HEK293T (cell line): ENCODE results near the gene CHM.

Experiments
- CTCF ChIA-PET: fragments of 350-600 bp; formaldehyde crosslinking; extraction: SDS; loops from one replicate; lab custom pipeline; 2021; ENCODE audit warnings: antibody characterized with exemption, inconsistent platforms; lab: Yijun Ruan, JAX
- POLR2A ChIA-PET: fragments of 350-600 bp; formaldehyde crosslinking; extraction: SDS; loops from one replicate; lab custom pipeline; 2020; ENCODE audit warnings: antibody characterized with exemption, inconsistent platforms; lab: Yijun Ruan, JAX
- DNase-seq: peaks from one replicate; pipeline ENCODE4 v3.0.0; 2012; ENCODE audit warnings: mixed read lengths; ENCODE audit errors: extremely low spot score
- ARNT ChIP-seq: fragments of 450-650 bp; IDR thresholded peaks from 2 replicates; pipeline ENCODE4 v1.6.1; 2017; ENCODE audit warnings: mild to moderate bottlenecking
- BHLHE40 ChIP-seq: fragments of 450-650 bp; IDR thresholded peaks from 2 replicates; pipeline ENCODE4 v1.6.1; 2016; ENCODE audit warnings: mild to moderate bottlenecking, moderate library complexity, borderline replicate concordance
- CTBP1 ChIP-seq: fragments of 450-650 bp; IDR thresholded peaks from 2 replicates; pipeline ENCODE4 v1.6.1; 2016; ENCODE audit warnings: borderline replicate concordance
- ELF4 ChIP-seq: fragments of 450-650 bp; IDR thresholded peaks from 2 replicates; pipeline ENCODE4 v1.6.1; 2017; ENCODE audit warnings: antibody characterized with exemption
- FOXA1 ChIP-seq: fragments of 450-650 bp; IDR thresholded peaks from 2 replicates; pipeline ENCODE4 v1.6.1; 2016; ENCODE audit warnings: mild to moderate bottlenecking
- FOXK2 ChIP-seq: fragments of 450-650 bp; IDR thresholded peaks from 2 replicates; pipeline ENCODE4 v1.6.1; 2016; ENCODE audit warnings: mild to moderate bottlenecking
- FOXM1 ChIP-seq: fragments of 450-650 bp; IDR thresholded peaks from 2 replicates; pipeline ENCODE4 v1.6.1; 2017; ENCODE audit warnings: mild to moderate bottlenecking, borderline replicate concordance
- HDGF ChIP-seq: fragments of 450-650 bp; IDR thresholded peaks from 2 replicates; pipeline ENCODE4 v1.6.1; 2017; ENCODE audit warnings: antibody characterized with exemption, borderline replicate concordance
- L3MBTL2 ChIP-seq: fragments of 450-650 bp; conservative IDR thresholded peaks from 2 replicates; pipeline ENCODE4 v1.6.1; 2016; ENCODE audit warnings: mild to moderate bottlenecking
- LEF1 ChIP-seq: fragments of 450-650 bp; IDR thresholded peaks from 2 replicates; pipeline ENCODE4 v1.6.1; 2017; ENCODE audit warnings: mild to moderate bottlenecking, borderline replicate concordance
- NFRKB ChIP-seq: fragments of 450-650 bp; IDR thresholded peaks from 2 replicates; pipeline ENCODE4 v1.6.1; 2016; ENCODE audit warnings: mild to moderate bottlenecking, moderate library complexity
- SP1 ChIP-seq: fragments of 450-650 bp; IDR thresholded peaks from 2 replicates; pipeline ENCODE4 v1.6.1; 2017
- SUZ12 ChIP-seq: fragments of 450-650 bp; IDR thresholded peaks from 2 replicates; pipeline ENCODE4 v1.6.1; 2016; ENCODE audit warnings: mild to moderate bottlenecking
- TARDBP ChIP-seq: fragments of 450-650 bp; IDR thresholded peaks from 2 replicates; pipeline ENCODE4 v1.6.1; 2016
- ZNF384 ChIP-seq: fragments of 450-650 bp; IDR thresholded peaks from 2 replicates; pipeline ENCODE4 v1.6.1; 2016
- TF ChIP-seq, protein P1 (sequence below): fragments of 450-650 bp; IDR thresholded peaks from 2 replicates; pipeline ENCODE4 v1.6.1; 2016

The CHM gene

DNA sequence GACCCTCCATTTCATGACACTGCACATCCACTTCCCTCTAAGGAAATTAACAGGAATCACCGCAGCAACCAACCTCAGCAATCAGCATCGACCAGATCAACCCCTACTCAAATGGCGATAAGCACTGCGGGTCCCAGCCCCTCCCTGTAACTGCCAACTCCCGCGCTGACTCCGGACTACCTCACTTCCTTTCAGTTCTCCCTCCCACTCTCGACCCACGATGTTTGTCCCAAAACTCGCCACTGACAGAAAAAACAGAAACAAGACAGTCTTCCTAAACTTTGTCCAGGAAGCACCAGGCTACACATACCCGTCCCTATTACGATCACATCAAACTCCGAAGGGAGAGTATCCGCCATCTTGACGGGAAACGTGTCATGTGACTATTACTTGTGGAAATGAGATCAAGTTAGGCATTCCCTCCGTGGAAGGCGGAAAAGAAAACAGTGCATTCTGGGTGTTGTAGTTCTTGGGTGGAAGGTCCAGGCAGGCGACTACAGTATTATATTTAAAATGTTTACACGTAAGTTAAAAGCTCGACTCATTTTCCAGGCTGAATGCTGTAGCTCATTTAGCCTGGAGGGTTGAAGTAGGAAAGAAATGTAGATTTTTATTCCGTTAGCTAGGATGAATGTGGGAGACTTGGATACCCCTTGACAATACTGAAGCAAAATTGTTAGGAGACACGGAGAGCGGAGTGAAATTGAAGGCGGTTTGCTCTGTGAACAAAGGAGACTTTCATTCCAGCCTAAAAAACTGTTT lies at the start of gene CHM:
Gene CHM (minus strand): TSS at position 385 of the 762 bp plus-strand sequence. CDS start 26 bp downstream, at position 359.
- POLR2A ChIA-PET, result interaction anchor here (1.0 kb wide), 1 partner anchor 100 kb away, joined by 3 read pairs; the partner anchor contains the start of gene DACH2
- CTCF ChIA-PET, result no interaction called here
- peak; percentile 79 for DNase-seq
- TF ChIP-seq SUZ12 (no peak), ARNT (no peak), FOXM1 (no peak), NFRKB (peak; percentile 80), ELF4 (peak; percentile 50), FOXA1 (no peak), TARDBP (no peak), L3MBTL2 (peak; percentile 60; the same call in 1 of the 2 replicates)

DNA sequence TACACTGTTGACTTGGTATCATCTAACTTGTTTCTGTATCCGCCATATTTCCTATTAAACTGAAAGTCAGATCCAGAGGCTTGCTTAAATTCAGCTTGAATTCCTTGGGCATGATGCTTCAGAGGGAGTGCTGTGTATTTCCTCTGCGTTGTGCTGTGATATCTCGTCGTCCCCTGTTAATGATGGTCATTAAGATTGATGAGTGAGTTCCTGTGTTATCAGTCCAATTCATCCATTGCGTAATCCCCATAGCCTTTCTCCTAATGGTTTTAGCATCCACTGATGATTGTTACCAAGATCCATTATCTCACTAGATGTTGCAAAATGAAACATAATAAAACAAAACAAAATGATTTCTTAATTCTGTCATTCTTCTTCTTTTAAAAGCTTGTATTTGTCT lies 31.3 kb upstream of the CHM start:
- TF ChIP-seq ARNT, result no peak
- no peak for TF ChIP-seq FOXM1
- TF ChIP-seq NFRKB, result no peak
- no peak for TF ChIP-seq BHLHE40
- no peak for TF ChIP-seq SUZ12
- TF ChIP-seq HDGF, result no peak
- TF ChIP-seq LEF1, result no peak
- TF ChIP-seq, protein P1, sequence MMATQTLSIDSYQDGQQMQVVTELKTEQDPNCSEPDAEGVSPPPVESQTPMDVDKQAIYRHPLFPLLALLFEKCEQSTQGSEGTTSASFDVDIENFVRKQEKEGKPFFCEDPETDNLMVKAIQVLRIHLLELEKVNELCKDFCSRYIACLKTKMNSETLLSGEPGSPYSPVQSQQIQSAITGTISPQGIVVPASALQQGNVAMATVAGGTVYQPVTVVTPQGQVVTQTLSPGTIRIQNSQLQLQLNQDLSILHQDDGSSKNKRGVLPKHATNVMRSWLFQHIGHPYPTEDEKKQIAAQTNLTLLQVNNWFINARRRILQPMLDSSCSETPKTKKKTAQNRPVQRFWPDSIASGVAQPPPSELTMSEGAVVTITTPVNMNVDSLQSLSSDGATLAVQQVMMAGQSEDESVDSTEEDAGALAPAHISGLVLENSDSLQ, result no peak
- no peak for TF ChIP-seq SP1
- no peak for TF ChIP-seq ELF4
- no peak for TF ChIP-seq L3MBTL2
- TF ChIP-seq CTBP1, result no peak
- no peak for TF ChIP-seq TARDBP
- ChIA-PET POLR2A (no interaction called here), CTCF (no interaction called here)
- DNase-seq, result no peak

DNA sequence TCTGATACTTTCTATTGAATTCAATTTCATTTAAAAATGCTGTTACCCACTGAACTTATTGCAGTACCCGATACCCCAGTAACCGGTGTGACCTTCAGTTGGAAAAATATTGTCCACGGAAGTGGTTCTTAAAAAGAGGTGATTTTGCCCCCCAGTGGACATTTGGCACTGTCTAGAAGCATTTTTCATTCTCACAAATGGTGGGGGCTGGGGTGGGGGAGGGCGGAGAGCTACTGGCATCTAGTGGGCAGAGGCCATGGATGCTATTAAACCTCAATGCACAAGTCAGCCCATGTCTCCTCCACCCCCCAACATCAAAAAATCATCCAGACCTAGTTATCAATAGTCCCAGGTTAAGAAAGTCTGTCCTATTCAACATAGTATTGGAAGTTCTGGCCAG lies 19.6 kb upstream of the CHM start:
- TF ChIP-seq LEF1 (no peak), CTBP1 (no peak), FOXK2 (no peak), ZNF384 (no peak), SUZ12 (no peak), ARNT (no peak), FOXA1 (no peak), ELF4 (no peak), FOXM1 (no peak), TARDBP (no peak), L3MBTL2 (no peak), NFRKB (no peak), BHLHE40 (no peak), SP1 (no peak)
- TF ChIP-seq, protein P1, result no peak
- POLR2A ChIA-PET, result no interaction called here
- CTCF ChIA-PET, result no interaction called here
- no peak for DNase-seq

DNA sequence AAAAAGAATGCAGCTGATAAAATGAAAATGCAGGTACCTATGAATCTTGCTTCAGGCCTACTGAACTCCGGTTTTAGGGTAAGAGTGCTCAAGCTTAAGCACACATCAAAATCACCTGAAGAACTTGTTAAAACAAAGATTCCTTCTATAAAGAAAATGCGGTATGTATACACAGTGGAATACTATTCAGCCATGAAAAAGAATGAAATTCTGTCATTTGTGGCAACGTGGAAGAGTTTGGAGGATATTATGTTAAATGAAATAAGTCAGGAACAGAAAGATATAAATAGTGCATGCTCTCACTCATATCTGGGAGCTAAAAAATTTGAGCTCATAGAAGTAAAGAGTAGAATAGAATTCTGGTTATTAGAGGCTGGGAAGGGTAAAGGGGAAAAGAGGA lies 14.0 kb upstream of the CHM start:
- no peak for DNase-seq
- TF ChIP-seq L3MBTL2 (no peak), ZNF384 (no peak), CTBP1 (no peak), SUZ12 (no peak), NFRKB (no peak), FOXA1 (no peak), BHLHE40 (no peak), SP1 (no peak), HDGF (no peak), ELF4 (no peak), FOXK2 (no peak), ARNT (no peak), LEF1 (no peak), FOXM1 (no peak)
- TF ChIP-seq, protein P1, result no peak
- ChIA-PET POLR2A (no interaction called here), CTCF (no interaction called here)

GRCh38 chrX:86051741-86052140 lies 4.4 kb upstream of the CHM start:
- DNase-seq, result no peak
- POLR2A ChIA-PET, result no interaction called here
- TF ChIP-seq BHLHE40, result no peak
- no peak for TF ChIP-seq ARNT
- TF ChIP-seq HDGF, result no peak
- no peak for TF ChIP-seq CTBP1
- no peak for TF ChIP-seq ELF4
- no peak for TF ChIP-seq TARDBP
- TF ChIP-seq, protein P1, result no peak
- no peak for TF ChIP-seq LEF1
- no peak for TF ChIP-seq FOXM1
- TF ChIP-seq SP1, result no peak
- CTCF ChIA-PET, result no interaction called here

- DNase-seq, result no peak
- ChIA-PET POLR2A (interaction anchor here (1.0 kb wide), 1 partner anchor 100 kb away, joined by 3 read pairs; the partner anchor contains the start of gene DACH2), CTCF (no interaction called here)
- TF ChIP-seq SP1 (no peak), LEF1 (no peak), CTBP1 (no peak), HDGF (no peak), NFRKB (no peak), SUZ12 (no peak), ZNF384 (no peak), BHLHE40 (no peak), ARNT (no peak), TARDBP (no peak), FOXA1 (no peak), FOXM1 (no peak), FOXK2 (no peak), ELF4 (no peak), L3MBTL2 (no peak; the same call in none of the 2 replicates)
- TF ChIP-seq, protein P1, result no peak
Measured at GRCh38 chrX:86047936-86048280, 550 bp upstream of the CHM start.
